ENCODE data around the gene IL26.

The IL26 gene

DNA sequence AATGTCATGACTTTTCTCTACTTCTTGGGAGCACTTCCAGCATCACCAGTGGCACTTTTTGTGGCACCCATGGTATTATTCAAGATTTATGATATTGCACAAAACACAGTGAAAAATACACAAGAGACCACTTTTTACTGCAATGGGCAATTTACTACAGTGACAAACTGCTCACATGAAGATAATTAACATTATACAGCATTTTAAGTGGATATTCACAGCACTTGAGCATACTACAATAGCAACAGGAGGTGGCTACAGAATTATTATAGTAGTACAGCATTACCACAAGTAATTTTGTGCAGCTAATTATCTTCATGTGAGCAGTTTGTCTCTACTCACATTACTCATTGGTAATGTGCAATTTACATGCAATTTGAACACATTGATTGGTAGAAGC, 18.3 kb downstream of the IL26 start:
- POLR2A ChIA-PET = no interaction called here
- CTCF ChIA-PET = interaction anchor here (0.6 kb wide), 1 partner anchor 22 kb away, joined by 4 read pairs; no protein-coding TSS in a partner anchor
- no peak for TF ChIP-seq ZNF16 (tag by site-specific recombination; IDR thresholded peaks at IDR 0.05; ENCODE audit: low read depth)
- TF ChIP-seq ZNF561 (tag by site-specific recombination; IDR thresholded peaks at IDR 0.05; ENCODE audit: borderline replicate concordance) = no peak
- no peak for TF ChIP-seq ZNF621 (tag by site-specific recombination; IDR thresholded peaks at IDR 0.05)
- no peak for TF ChIP-seq GFI1B (tag by site-specific recombination; IDR thresholded peaks at IDR 0.05)
- TF ChIP-seq YY1 (tag by site-specific recombination; IDR thresholded peaks at IDR 0.05) = 0 out of 2 replicates have a peak, but pooled peaks have one; percentile 31
- TF ChIP-seq ZNF473 (tag by site-specific recombination; IDR thresholded peaks at IDR 0.05) = no peak
- TF ChIP-seq ZNF114 (tag by site-specific recombination; IDR thresholded peaks at IDR 0.05) = no peak
- TF ChIP-seq ZBTB7A (tag by site-specific recombination; IDR thresholded peaks at IDR 0.05; ENCODE audit: low read depth) = no peak
- TF ChIP-seq ZSCAN23 (tag by site-specific recombination; IDR thresholded peaks at IDR 0.05) = no peak
- TF ChIP-seq, protein P1, sequence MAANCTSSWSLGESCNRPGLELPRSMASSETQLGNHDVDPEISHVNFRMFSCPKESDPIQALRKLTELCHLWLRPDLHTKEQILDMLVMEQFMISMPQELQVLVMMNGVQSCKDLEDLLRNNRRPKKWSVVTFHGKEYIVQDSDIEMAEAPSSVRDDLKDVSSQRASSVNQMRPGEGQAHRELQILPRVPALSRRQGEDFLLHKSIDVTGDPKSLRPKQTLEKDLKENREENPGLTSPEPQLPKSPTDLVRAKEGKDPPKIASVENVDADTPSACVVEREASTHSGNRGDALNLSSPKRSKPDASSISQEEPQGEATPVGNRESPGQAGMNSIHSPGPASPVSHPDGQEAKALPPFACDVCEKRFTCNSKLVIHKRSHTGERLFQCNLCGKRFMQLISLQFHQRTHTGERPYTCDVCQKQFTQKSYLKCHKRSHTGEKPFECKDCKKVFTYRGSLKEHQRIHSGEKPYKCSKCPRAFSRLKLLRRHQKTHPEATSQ (tag by site-specific recombination; IDR thresholded peaks at IDR 0.05) = no peak
- TF ChIP-seq ZNF658 (tag by site-specific recombination; IDR thresholded peaks at IDR 0.05) = no peak
- TF ChIP-seq ZNF169 (tag by site-specific recombination; IDR thresholded peaks at IDR 0.05) = no peak
- no peak for TF ChIP-seq ZNF555 (tag by site-specific recombination; conservative IDR thresholded peaks at IDR 0.05)
- no peak for TF ChIP-seq ZNF223 (tag by site-specific recombination; IDR thresholded peaks at IDR 0.05)
- TF ChIP-seq ZFHX2 (tag by site-specific recombination; conservative IDR thresholded peaks at IDR 0.05) = no peak
- TF ChIP-seq ZNF624 (tag by site-specific recombination; IDR thresholded peaks at IDR 0.05) = no peak
- TF ChIP-seq, protein P2, sequence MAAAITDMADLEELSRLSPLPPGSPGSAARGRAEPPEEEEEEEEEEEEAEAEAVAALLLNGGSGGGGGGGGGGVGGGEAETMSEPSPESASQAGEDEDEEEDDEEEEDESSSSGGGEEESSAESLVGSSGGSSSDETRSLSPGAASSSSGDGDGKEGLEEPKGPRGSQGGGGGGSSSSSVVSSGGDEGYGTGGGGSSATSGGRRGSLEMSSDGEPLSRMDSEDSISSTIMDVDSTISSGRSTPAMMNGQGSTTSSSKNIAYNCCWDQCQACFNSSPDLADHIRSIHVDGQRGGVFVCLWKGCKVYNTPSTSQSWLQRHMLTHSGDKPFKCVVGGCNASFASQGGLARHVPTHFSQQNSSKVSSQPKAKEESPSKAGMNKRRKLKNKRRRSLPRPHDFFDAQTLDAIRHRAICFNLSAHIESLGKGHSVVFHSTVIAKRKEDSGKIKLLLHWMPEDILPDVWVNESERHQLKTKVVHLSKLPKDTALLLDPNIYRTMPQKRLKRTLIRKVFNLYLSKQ (tag by site-specific recombination; IDR thresholded peaks at IDR 0.05; ENCODE audit: borderline replicate concordance) = no peak
- TF ChIP-seq ZBTB17 (tag by site-specific recombination; IDR thresholded peaks at IDR 0.05) = no peak
- TF ChIP-seq, protein P3, sequence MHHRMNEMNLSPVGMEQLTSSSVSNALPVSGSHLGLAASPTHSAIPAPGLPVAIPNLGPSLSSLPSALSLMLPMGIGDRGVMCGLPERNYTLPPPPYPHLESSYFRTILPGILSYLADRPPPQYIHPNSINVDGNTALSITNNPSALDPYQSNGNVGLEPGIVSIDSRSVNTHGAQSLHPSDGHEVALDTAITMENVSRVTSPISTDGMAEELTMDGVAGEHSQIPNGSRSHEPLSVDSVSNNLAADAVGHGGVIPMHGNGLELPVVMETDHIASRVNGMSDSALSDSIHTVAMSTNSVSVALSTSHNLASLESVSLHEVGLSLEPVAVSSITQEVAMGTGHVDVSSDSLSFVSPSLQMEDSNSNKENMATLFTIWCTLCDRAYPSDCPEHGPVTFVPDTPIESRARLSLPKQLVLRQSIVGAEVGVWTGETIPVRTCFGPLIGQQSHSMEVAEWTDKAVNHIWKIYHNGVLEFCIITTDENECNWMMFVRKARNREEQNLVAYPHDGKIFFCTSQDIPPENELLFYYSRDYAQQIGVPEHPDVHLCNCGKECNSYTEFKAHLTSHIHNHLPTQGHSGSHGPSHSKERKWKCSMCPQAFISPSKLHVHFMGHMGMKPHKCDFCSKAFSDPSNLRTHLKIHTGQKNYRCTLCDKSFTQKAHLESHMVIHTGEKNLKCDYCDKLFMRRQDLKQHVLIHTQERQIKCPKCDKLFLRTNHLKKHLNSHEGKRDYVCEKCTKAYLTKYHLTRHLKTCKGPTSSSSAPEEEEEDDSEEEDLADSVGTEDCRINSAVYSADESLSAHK (tag by site-specific recombination; IDR thresholded peaks at IDR 0.05) = peak; percentile 66
- no peak for TF ChIP-seq ZNF335 (tag by site-specific recombination; conservative IDR thresholded peaks at IDR 0.05)
- no peak for TF ChIP-seq ZSCAN30 (tag by site-specific recombination; IDR thresholded peaks at IDR 0.05)
- no peak for TF ChIP-seq ZNF184 (tag by site-specific recombination; IDR thresholded peaks at IDR 0.05)
- peak; percentile 90 for TF ChIP-seq OSR2 (tag by site-specific recombination; IDR thresholded peaks at IDR 0.05)
- no peak for TF ChIP-seq KLF7 (tag by site-specific recombination; IDR thresholded peaks at IDR 0.05; ENCODE audit: borderline replicate concordance)
- TF ChIP-seq, protein P4, sequence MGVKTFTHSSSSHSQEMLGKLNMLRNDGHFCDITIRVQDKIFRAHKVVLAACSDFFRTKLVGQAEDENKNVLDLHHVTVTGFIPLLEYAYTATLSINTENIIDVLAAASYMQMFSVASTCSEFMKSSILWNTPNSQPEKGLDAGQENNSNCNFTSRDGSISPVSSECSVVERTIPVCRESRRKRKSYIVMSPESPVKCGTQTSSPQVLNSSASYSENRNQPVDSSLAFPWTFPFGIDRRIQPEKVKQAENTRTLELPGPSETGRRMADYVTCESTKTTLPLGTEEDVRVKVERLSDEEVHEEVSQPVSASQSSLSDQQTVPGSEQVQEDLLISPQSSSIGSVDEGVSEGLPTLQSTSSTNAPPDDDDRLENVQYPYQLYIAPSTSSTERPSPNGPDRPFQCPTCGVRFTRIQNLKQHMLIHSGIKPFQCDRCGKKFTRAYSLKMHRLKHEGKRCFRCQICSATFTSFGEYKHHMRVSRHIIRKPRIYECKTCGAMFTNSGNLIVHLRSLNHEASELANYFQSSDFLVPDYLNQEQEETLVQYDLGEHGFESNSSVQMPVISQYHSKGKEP (tag by site-specific recombination; IDR thresholded peaks at IDR 0.05) = peak; percentile 60
- no peak for TF ChIP-seq ZNF629 (tag by site-specific recombination; IDR thresholded peaks at IDR 0.05)
- TF ChIP-seq FEZF1 (tag by site-specific recombination; IDR thresholded peaks at IDR 0.05) = peak; percentile 81
- no peak for TF ChIP-seq ZNF843 (tag by site-specific recombination; IDR thresholded peaks at IDR 0.05)
- no peak for TF ChIP-seq ZNF549 (tag by site-specific recombination; IDR thresholded peaks at IDR 0.05)
- TF ChIP-seq SCRT2 (tag by site-specific recombination; IDR thresholded peaks at IDR 0.05) = peak; percentile 70
- TF ChIP-seq, protein P5, sequence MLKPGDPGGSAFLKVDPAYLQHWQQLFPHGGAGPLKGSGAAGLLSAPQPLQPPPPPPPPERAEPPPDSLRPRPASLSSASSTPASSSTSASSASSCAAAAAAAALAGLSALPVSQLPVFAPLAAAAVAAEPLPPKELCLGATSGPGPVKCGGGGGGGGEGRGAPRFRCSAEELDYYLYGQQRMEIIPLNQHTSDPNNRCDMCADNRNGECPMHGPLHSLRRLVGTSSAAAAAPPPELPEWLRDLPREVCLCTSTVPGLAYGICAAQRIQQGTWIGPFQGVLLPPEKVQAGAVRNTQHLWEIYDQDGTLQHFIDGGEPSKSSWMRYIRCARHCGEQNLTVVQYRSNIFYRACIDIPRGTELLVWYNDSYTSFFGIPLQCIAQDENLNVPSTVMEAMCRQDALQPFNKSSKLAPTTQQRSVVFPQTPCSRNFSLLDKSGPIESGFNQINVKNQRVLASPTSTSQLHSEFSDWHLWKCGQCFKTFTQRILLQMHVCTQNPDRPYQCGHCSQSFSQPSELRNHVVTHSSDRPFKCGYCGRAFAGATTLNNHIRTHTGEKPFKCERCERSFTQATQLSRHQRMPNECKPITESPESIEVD (tag by site-specific recombination; IDR thresholded peaks at IDR 0.05) = peak; percentile 96
- peak; percentile 52; the same call in 1 of the 2 replicates for TF ChIP-seq ZNF366 (tag by site-specific recombination; conservative IDR thresholded peaks at IDR 0.05)
- no peak for TF ChIP-seq ZNF510 (tag by site-specific recombination; IDR thresholded peaks at IDR 0.05; ENCODE audit: insufficient replicate concordance)

More for the DNA sequence above, 18.3 kb downstream of the IL26 start:
- no peak overlapping the region for H3K4me3 ChIP-seq (ENCODE audit: low read depth, low read length)
- H3K36me3 ChIP-seq (ENCODE audit: control insufficient read depth in 2 of 2, insufficient read depth in 1 of 2, low read length in 2 of 2) = no peaks in the 10 kb centered on the region
- H3K4me1 ChIP-seq (ENCODE audit: control insufficient read depth, insufficient read depth, low read length) = peaks cover 8% of the 10 kb centered on the region
- no peak overlapping the region for H3K27ac ChIP-seq (ENCODE audit: extremely low read depth, low read depth, low read length)
- no peaks in the 10 kb centered on the region for H3K9me3 ChIP-seq (ENCODE audit: control insufficient read depth, insufficient read depth, low read depth, low read length)
